GM21723 (cell line): ENCODE results near the gene C1orf210.

Source experiments
- ATAC-seq: cut with Tn5 transposase; IDR thresholded peaks from one replicate; pipeline ENCODE4 v1.9.1; 2021; ENCODE audit warnings: mild to moderate bottlenecking, moderate library complexity; ENCODE audit not compliant: unreplicated experiment

Gene C1orf210

GRCh38 chr1:43296207-43296606 lies 10.8 kb upstream of the C1orf210 start:
- no peak for ATAC-seq

GRCh38 chr1:43294761-43295160 lies 9.4 kb upstream of the C1orf210 start:
- ATAC-seq, result no peak

GRCh38 chr1:43293896-43294760 lies 8.7 kb upstream of the C1orf210 start:
- no peak for ATAC-seq

- no peak for ATAC-seq
These were observed 7.8 kb upstream of the C1orf210 start for GRCh38 chr1:43293176-43293575.

- ATAC-seq, result no peak
These were observed 7.3 kb upstream of the C1orf210 start for GRCh38 chr1:43292679-43293078.

- no peak for ATAC-seq
These were observed 6.8 kb upstream of the C1orf210 start for GRCh38 chr1:43292216-43292615.

GRCh38 chr1:43288785-43289706 lies 3.7 kb upstream of the C1orf210 start:
- no peak for ATAC-seq

- no peak for ATAC-seq
These were observed 2.8 kb upstream of the C1orf210 start for GRCh38 chr1:43288058-43288784.

GRCh38 chr1:43286533-43286932 lies 1.2 kb upstream of the C1orf210 start:
- ATAC-seq, result no peak

GRCh38 chr1:43286115-43286514 lies 734 bp upstream of the C1orf210 start:
- no peak for ATAC-seq

- no peak for ATAC-seq
These were observed 753 bp downstream of the C1orf210 start for GRCh38 chr1:43284546-43285110.

- no peak for ATAC-seq
These were observed 1.3 kb downstream of the C1orf210 start for GRCh38 chr1:43284065-43284464.

GRCh38 chr1:43282220-43283195 lies 2.9 kb downstream of the C1orf210 start:
- no peak for ATAC-seq

GRCh38 chr1:43280692-43281091 lies 4.7 kb downstream of the C1orf210 start:
- ATAC-seq, result no peak

GRCh38 chr1:43279666-43280065 lies 5.7 kb downstream of the C1orf210 start:
- no peak for ATAC-seq

GRCh38 chr1:43279161-43279560 lies 6.2 kb downstream of the C1orf210 start:
- ATAC-seq, result no peak

GRCh38 chr1:43277116-43277876 lies 8.1 kb downstream of the C1orf210 start:
- ATAC-seq, result no peak

- no peak for ATAC-seq
These were observed 8.7 kb downstream of the C1orf210 start for GRCh38 chr1:43276673-43277072.
